Neural cell (in vitro differentiated cells): ENCODE data around the gene SEPTIN1. TPM values are rescaled to one million over a fixed set of nuclear protein-coding genes. Genes with fewer than 3 reads are reported as not detected.

Source experiments
- H2AFZ ChIP-seq: fragments of 200-600, 300-800 bp; sonication (generic), shearing (Covaris generic); 2 replicates; pipeline ENCODE4 v1.6.0; 2014; ENCODE audit warnings: low read depth, mild to moderate bottlenecking, antibody characterized with exemption, low read length, moderate library complexity
- H3F3A ChIP-seq: fragments of 200-600 bp; shearing (Covaris generic); 2 replicates; pipeline ENCODE4 v1.6.1; 2016; ENCODE audit warnings: mild to moderate bottlenecking, moderate library complexity, mixed read lengths, antibody characterized with exemption, low read length; ENCODE audit not compliant: insufficient read depth, poor library complexity, severe bottlenecking
- H3K27ac ChIP-seq: fragments of 200-600, 300-800 bp; sonication (generic), shearing (Covaris generic); 2 replicates; pipeline ENCODE4 v1.5.1; 2014; ENCODE audit warnings: mild to moderate bottlenecking, low read length, moderate library complexity
- H3K27me3 ChIP-seq: fragments of 300-800, 200-600 bp; sonication (generic), shearing (Covaris generic); 2 replicates; pipeline ENCODE4 v1.6.0; 2014; ENCODE audit warnings: mild to moderate bottlenecking, low read depth, low read length, moderate library complexity; ENCODE audit not compliant: insufficient read depth
- H3K36me3 ChIP-seq: fragments of 300-800, 200-600 bp; sonication (generic), shearing (Covaris generic); 2 replicates; pipeline ENCODE4 v1.5.1; 2014; ENCODE audit warnings: mild to moderate bottlenecking, antibody characterized with exemption, low read length, moderate library complexity; ENCODE audit not compliant: insufficient read depth
- H3K4me2 ChIP-seq: fragments of 300-800, 200-600 bp; sonication (generic), shearing (Covaris generic); 2 replicates; pipeline ENCODE4 v1.6.0; 2014; ENCODE audit warnings: mild to moderate bottlenecking, low read length
- H3K4me3 ChIP-seq: fragments of 300-800, 200-600 bp; sonication (generic), shearing (Covaris generic); 2 replicates; pipeline ENCODE4 v1.5.1; 2014; ENCODE audit warnings: mild to moderate bottlenecking, low read length, moderate library complexity
- H3K79me2 ChIP-seq: fragments of 200-600 bp; shearing (Covaris generic); replicated peaks from 2 replicates; pipeline ENCODE4 v1.6.0; 2014; ENCODE audit warnings: mild to moderate bottlenecking, low read length, moderate library complexity; ENCODE audit not compliant: insufficient read depth
- H3K9ac ChIP-seq: fragments of 300-800, 200-600 bp; sonication (generic), shearing (Covaris generic); 2 replicates; pipeline ENCODE4 v1.6.1; 2016; ENCODE audit warnings: mild to moderate bottlenecking, low read length, mixed read lengths
- H3K9me2 ChIP-seq: fragments of 200-600 bp; shearing (Covaris generic); 2 replicates; pipeline ENCODE4 v1.6.1; 2016; ENCODE audit warnings: mild to moderate bottlenecking, low read length, mixed read lengths; ENCODE audit not compliant: insufficient read depth
- H3K9me3 ChIP-seq: fragments of 200-600, 300-800 bp; sonication (generic), shearing (Covaris generic); 2 replicates; pipeline ENCODE4 v1.6.1; 2016; ENCODE audit warnings: mild to moderate bottlenecking, mixed run types, low read length, moderate library complexity, mixed read lengths
- H4K20me1 ChIP-seq: fragments of 200-600 bp; shearing (Covaris generic); 2 replicates; pipeline ENCODE4 v1.6.1; 2016; ENCODE audit warnings: mild to moderate bottlenecking, mixed run types; ENCODE audit not compliant: insufficient read depth
- EP300 ChIP-seq: fragments of 450-650 bp; conservative IDR thresholded peaks from 2 replicates; pipeline ENCODE4 v1.6.1; 2014; ENCODE audit warnings: antibody characterized with exemption, mild to moderate bottlenecking, moderate library complexity; ENCODE audit not compliant: poor library complexity, severe bottlenecking
- EZH2 ChIP-seq: fragments of 200-600, 300-800 bp; shearing (Covaris generic), sonication (generic); IDR thresholded peaks from 2 replicates; pipeline ENCODE4 v1.6.1; 2014; ENCODE audit warnings: antibody characterized with exemption, low read length, borderline replicate concordance, mild to moderate bottlenecking; ENCODE audit not compliant: insufficient read depth, poor library complexity, severe bottlenecking
- MXI1 ChIP-seq: fragments of 450-650 bp; conservative IDR thresholded peaks from 2 replicates; pipeline ENCODE4 v1.6.1; 2014; ENCODE audit warnings: antibody characterized with exemption, mild to moderate bottlenecking; ENCODE audit not compliant: poor library complexity, severe bottlenecking
- POLR2AphosphoS5 ChIP-seq: IDR thresholded peaks from 2 replicates; pipeline ENCODE4 v1.6.1; 2012
- RAD21 ChIP-seq: fragments of 450-650 bp; conservative IDR thresholded peaks from 2 replicates; pipeline ENCODE4 v1.6.1; 2014; ENCODE audit warnings: antibody characterized with exemption, mild to moderate bottlenecking, moderate library complexity
- SMC3 ChIP-seq: fragments of 450-650 bp; conservative IDR thresholded peaks from 2 replicates; pipeline ENCODE4 v1.6.1; 2014; ENCODE audit warnings: antibody characterized with exemption, mild to moderate bottlenecking, moderate library complexity; ENCODE audit not compliant: poor library complexity
- TAF1 ChIP-seq: IDR thresholded peaks from 2 replicates; pipeline ENCODE4 v1.6.1; 2012; ENCODE audit warnings: low read depth
- polyA plus RNA-seq: library from polyadenylated mRNA; depleted of rRNA; stranded (reverse); fragments of >200 nt; gene quantifications from 2 replicates; pipeline ENCODE4 v1.2.3, GENCODE V29; 2014
- TF ChIP-seq, protein P1 (sequence below): IDR thresholded peaks from 2 replicates; pipeline ENCODE4 v1.6.1; 2012; ENCODE audit warnings: borderline replicate concordance
- TF ChIP-seq, protein P2 (sequence below): fragments of 450-650 bp; IDR thresholded peaks from 2 replicates; pipeline ENCODE4 v1.5.1; 2014; ENCODE audit warnings: antibody characterized with exemption, mild to moderate bottlenecking, moderate library complexity; ENCODE audit not compliant: poor library complexity, severe bottlenecking

The SEPTIN1 gene
- polyA plus RNA-seq, 1 donor from 2014 or later = 0.38 TPM

DNA sequence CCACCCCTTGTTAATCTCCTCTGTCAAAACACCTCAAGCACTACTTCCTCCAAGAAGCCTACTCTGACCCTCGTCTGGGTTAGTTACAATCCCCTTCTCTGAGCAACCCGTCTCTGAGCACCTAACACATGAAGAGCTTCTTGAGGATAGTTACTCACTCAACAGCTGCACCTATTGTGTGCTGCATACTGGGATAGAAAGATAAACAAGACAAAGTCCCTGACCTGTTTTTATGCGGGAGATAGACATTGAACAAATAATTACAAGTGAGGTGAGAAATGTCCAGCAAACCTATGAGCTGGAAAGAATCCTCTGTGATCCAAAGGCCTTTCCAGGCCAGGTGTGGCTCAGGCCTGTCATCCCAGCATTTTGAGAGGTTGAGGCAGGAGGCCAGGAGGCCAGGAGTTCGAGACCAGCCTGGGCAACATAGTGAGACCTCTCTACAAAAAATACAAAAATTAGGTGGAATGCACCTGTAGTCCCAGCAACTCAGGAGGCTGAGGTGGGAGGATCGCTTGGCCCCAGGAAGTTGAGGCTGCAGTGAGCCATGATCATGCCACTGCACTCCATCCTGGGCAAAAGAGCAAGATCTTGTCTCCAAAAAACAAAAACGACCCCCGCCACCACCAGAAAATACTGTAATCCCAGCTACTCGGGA lies 19.5 kb upstream of the SEPTIN1 start:
- TF ChIP-seq EZH2 (no peak), TAF1 (no peak), POLR2AphosphoS5 (no peak), MXI1 (no peak), EP300 (no peak), SMC3 (no peak), RAD21 (no peak)
- TF ChIP-seq, protein P1, sequence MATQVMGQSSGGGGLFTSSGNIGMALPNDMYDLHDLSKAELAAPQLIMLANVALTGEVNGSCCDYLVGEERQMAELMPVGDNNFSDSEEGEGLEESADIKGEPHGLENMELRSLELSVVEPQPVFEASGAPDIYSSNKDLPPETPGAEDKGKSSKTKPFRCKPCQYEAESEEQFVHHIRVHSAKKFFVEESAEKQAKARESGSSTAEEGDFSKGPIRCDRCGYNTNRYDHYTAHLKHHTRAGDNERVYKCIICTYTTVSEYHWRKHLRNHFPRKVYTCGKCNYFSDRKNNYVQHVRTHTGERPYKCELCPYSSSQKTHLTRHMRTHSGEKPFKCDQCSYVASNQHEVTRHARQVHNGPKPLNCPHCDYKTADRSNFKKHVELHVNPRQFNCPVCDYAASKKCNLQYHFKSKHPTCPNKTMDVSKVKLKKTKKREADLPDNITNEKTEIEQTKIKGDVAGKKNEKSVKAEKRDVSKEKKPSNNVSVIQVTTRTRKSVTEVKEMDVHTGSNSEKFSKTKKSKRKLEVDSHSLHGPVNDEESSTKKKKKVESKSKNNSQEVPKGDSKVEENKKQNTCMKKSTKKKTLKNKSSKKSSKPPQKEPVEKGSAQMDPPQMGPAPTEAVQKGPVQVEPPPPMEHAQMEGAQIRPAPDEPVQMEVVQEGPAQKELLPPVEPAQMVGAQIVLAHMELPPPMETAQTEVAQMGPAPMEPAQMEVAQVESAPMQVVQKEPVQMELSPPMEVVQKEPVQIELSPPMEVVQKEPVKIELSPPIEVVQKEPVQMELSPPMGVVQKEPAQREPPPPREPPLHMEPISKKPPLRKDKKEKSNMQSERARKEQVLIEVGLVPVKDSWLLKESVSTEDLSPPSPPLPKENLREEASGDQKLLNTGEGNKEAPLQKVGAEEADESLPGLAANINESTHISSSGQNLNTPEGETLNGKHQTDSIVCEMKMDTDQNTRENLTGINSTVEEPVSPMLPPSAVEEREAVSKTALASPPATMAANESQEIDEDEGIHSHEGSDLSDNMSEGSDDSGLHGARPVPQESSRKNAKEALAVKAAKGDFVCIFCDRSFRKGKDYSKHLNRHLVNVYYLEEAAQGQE = no peak
- TF ChIP-seq, protein P2, sequence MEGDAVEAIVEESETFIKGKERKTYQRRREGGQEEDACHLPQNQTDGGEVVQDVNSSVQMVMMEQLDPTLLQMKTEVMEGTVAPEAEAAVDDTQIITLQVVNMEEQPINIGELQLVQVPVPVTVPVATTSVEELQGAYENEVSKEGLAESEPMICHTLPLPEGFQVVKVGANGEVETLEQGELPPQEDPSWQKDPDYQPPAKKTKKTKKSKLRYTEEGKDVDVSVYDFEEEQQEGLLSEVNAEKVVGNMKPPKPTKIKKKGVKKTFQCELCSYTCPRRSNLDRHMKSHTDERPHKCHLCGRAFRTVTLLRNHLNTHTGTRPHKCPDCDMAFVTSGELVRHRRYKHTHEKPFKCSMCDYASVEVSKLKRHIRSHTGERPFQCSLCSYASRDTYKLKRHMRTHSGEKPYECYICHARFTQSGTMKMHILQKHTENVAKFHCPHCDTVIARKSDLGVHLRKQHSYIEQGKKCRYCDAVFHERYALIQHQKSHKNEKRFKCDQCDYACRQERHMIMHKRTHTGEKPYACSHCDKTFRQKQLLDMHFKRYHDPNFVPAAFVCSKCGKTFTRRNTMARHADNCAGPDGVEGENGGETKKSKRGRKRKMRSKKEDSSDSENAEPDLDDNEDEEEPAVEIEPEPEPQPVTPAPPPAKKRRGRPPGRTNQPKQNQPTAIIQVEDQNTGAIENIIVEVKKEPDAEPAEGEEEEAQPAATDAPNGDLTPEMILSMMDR = no peak
- peaks cover 8% of the 10 kb centered on the region for H3K79me2 ChIP-seq
- no peaks in the 10 kb centered on the region for H4K20me1 ChIP-seq
- peaks cover 12% of the 10 kb centered on the region for H3F3A ChIP-seq
- H3K4me2 ChIP-seq = no peak overlapping the region
- no peaks in the 10 kb centered on the region for H3K9me3 ChIP-seq
- H3K27ac ChIP-seq = peak overlapping the region; percentile 99
- peaks cover 7% of the 10 kb centered on the region for H3K36me3 ChIP-seq
- no peaks in the 10 kb centered on the region for H3K27me3 ChIP-seq
- H3K9me2 ChIP-seq = no peaks in the 10 kb centered on the region
- no peak overlapping the region for H3K9ac ChIP-seq
- no peak overlapping the region for H3K4me3 ChIP-seq
- no peak overlapping the region for H2AFZ ChIP-seq

- peak overlapping the region; percentile 68 for H3K4me3 ChIP-seq
- H3K9me2 ChIP-seq = no peaks in the 10 kb centered on the region
- no peaks in the 10 kb centered on the region for H3K27me3 ChIP-seq
- no peaks in the 10 kb centered on the region for H4K20me1 ChIP-seq
- peak overlapping the region; percentile 88 for H3K9ac ChIP-seq
- H3K27ac ChIP-seq = peak overlapping the region; percentile 99
- TF ChIP-seq RAD21 (no peak), POLR2AphosphoS5 (no peak), EZH2 (no peak), MXI1 (no peak), SMC3 (no peak), TAF1 (no peak), EP300 (no peak)
- TF ChIP-seq, protein P1 = no peak
- TF ChIP-seq, protein P2 = no peak
- H3K36me3 ChIP-seq = peaks cover 7% of the 10 kb centered on the region
- no peak overlapping the region for H2AFZ ChIP-seq
- peak overlapping the region; percentile 85 for H3K4me2 ChIP-seq
- peaks cover 12% of the 10 kb centered on the region for H3F3A ChIP-seq
- H3K9me3 ChIP-seq = no peaks in the 10 kb centered on the region
- peaks cover 21% of the 10 kb centered on the region for H3K79me2 ChIP-seq
Measured at GRCh38 chr16:30399435-30400186, 17.2 kb upstream of the SEPTIN1 start.
